Activated T-cell treated with anti-CD3 and anti-CD28 coated beads for 1 hour (primary cell): ENCODE results near the gene SSUH2.

Experiments
- DNase-seq: peaks from one replicate; pipeline ENCODE4 v3.0.0-alpha.2; 2020; ENCODE audit warnings: low read depth

Gene SSUH2

DNA sequence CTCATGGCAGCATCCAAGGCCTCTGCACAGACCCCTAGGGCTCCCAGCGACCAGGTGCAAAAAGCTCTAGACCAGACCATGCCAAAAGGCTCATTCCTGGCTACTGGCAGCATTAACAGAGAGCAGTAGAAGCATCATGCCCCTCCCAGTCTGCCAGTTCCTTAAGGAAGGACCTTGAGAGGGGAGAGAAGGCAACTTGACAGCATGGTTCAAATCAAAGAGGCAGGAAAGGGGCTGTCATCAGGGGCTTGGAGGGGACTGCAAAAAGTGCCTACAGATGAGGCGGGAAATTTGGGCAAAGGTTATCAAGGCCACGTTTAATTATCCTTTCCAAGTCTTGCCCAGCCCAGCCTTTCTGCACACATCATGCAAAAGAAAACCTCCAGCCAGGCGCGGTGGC, 64.7 kb downstream of the SSUH2 start:
- DNase-seq = no peak

DNA sequence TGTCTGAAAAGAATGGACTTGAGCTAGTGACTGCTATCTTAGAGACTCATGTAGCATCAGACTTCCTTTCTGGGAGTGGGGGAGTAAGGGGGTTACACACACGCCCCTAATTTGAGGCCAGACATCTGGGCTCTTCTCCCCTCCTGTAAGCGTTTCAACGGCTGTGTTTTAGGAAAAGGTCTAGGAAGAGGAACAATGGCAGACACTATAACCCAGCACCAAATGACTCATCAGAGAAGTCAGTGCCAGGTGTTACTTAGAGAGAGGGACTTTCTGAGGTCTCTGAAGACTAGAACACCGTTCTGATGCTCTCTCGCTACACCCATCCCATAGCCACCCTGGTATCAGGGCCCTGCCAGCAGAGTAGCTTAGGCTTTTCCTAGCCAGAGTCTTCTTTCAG, 65.5 kb downstream of the SSUH2 start:
- no peak for DNase-seq

DNA sequence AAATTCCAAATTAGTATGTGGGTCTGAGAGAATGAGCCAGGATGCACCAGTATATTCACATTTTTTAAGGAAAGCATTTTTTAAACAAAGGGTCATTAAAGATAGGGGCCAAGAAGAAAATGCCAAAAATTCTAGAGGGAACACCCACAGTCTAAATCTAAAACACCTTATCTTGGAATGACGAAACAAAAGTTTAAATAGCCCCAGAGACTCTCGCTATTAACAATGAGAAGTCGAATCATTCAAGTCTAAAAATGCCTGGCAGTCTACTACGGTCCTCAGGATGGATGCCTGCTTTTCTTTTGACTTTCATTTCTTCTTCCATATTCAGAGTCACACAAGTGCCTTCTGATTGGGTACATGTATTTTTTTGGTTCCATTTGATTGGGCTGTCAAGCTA, 66.3 kb downstream of the SSUH2 start:
- no peak for DNase-seq

DNA sequence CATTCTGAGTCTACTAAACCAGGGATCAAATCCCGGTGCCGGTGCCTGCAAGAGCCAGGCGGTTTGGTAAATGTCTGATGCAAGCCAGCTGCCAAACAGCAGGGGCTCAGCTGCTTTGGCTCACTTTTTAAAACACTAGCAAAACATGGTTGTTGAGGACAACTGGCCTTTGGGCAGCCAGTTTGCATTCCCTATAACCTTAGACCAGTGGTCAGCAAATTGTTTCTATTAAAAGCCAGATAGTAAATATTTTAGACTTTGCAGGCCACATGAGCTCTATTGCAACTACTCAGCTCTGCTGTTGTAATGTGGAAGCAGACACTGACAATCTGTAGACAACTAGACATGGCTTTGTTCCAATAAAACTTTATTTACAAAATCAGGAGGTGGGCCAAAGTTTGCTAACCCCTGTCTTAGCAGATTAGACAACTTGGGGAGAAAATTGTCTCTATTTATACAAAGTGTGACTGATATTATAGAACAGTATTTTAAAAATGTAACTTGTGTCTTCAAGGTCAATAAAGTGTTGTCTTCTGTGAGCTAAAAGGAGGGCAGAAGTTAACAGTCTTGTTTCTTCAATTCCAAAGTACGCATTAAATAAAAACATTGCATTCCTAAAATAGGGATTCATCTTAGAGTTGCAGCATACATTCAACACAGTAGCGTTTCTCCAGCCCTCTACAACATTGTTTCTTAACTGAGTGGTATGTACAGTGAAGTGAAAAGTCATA, 67.6 kb downstream of the SSUH2 start:
- no peak for DNase-seq

DNA sequence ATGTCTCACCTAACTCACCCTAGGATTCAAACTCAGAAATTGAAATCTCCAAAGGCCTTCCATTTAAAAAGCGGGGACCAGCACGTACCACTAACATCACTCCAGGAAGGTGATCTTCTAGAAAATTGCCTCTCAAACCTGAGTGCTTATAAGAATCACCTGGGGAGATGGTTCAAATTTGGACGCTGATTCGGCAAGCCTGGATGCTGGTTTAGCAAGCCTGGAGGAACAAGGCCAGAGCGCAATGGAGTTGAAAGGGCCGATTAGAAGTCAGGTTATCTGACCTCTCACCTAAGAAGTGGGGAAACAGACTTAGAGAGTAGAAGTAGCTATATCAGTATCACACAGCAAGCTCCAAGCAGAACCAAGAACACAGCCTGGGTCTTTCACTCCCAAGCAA, 68.2 kb downstream of the SSUH2 start:
- DNase-seq = no peak

DNA sequence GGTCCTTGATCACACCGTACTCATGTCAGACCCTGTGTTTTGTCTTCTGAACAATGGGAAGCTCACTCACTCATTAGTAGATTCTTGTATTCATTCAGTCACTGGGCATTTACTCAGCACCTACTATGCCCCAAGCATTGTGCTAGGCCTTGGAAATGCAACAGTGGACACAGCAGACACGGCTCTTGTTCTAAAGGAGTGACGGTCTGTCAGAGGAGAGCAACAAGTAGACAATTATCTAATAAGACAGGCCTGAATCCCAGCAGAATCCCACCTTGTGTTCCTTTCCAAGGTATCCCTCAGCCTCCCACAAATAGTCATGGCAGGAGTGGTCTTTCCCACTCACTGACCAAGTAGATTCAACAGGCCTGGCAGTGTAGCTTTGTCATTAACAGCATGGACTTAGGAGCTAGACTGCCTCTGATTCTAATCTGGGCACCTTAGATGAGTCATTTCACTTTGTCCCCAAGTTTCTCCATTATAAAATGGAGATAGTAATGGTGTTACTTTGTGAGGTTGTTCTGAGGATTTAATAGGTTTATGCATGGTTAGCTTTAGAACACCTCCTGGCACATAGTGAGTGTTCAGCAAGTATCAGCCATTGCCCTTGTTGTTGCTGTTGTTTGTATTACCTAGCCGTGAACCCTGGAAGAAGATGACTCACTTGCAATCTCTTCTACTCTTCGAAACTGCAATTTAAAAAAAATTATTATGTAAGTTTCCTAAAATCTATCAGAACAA, 69.1 kb downstream of the SSUH2 start:
- DNase-seq = no peak

DNA sequence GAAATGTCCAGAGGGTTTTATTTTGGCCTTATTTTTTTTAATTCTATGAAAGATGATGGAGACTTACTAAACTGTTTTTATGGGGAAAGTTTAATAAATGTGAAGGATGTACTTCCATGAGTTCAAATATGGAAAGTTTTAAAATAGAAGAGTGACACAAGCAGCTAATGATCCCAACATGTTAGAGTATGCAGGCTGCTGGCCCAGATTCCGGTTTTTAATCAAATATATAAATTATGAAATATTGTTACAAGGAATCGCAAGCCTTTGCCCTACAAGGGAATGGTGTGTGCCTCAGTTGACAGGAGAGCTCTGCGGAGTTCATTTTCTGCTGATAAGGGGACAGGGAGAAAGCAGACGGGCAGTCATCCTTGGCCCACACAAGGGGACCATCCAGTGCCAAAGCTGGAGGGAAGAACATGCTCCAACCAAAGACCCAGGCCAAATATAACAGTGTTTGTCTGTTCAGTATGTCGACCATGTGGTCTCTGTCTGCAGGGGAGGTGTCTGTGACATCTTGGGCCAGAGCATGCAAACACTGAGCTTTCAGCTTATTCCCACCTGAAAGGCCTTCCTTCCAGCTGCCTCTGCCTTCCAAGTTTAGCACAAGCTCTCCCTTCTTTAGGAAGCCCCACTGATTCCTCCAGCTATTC, 69.8 kb downstream of the SSUH2 start:
- DNase-seq = no peak

DNA sequence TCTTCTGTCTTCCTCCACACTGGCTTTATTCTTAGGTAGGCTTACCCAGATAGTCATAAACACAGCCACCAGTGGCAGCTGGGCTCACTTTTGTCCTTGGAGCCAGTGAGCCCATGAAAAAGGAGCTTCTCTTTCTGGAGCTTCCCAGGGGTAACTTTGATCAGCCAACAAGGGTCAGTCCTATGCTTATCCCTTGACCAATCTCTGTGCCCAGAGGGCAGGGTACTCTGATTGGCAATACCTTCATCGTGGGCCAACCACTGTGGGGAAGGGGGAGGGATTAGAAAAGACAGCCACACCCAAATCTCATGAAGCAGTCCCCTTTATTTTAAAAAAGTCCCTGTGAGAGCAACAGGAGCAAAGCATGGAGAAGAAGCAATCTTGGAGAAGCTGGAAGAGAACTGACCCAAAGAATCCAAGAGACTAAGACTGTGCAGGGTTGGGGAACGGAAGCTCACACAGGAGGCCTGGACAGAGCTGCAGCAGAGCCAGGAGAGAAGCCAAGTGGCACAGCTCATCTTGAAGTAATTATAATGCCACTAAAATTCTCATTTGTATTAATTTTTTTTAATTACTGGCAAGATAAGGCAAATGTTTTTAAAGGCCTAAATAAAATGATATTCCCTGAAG, 70.4 kb downstream of the SSUH2 start:
- DNase-seq = no peak

DNA sequence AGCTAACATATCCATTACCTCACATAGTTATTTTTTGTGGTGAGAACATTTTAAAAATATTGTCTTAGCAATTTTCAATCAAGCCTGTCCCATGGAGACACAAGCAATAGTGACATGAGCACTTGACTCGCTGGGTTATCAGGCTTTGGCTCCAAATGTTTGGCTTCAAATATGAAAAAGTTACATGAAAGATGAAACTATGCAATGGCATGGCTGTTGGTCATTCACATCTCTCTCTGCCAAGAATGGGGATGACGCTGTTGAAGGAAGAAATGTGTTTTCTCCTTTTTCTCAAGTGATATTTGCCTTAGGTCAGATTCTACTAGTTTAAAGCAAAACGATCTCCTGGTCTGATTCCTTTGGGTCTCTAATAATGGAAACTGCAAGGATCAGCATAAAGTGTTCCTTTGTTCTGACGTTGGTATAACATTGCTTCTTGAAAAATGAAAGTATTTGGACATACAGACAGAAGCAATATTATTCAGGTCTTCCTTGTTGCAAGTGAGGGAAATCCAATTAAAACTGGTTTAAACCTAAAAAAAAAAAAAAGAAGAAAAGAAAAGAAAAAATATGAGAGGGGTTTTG, 71.2 kb downstream of the SSUH2 start:
- DNase-seq = no peak

DNA sequence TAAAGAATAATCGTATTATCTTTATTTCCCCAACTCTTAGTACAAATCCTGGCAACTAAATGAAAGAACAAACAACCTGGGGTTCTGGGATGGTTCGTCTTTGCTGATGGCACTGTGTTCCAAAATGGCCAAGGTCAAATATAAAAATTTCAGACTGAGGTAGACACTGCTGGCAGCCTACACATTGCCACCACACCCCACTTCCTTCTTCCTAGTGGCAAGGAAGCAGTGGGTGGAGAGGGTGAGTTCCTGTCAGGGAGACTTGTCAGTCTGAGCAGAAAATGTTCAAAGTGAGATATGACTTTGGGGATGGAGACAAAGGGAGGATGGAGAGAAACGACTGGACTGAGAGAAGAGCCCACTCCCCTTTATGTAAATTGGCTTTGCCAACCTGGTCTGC, 73.3 kb downstream of the SSUH2 start:
- no peak for DNase-seq
